ENCODE measurements around the gene ARHGAP25.

DNA sequence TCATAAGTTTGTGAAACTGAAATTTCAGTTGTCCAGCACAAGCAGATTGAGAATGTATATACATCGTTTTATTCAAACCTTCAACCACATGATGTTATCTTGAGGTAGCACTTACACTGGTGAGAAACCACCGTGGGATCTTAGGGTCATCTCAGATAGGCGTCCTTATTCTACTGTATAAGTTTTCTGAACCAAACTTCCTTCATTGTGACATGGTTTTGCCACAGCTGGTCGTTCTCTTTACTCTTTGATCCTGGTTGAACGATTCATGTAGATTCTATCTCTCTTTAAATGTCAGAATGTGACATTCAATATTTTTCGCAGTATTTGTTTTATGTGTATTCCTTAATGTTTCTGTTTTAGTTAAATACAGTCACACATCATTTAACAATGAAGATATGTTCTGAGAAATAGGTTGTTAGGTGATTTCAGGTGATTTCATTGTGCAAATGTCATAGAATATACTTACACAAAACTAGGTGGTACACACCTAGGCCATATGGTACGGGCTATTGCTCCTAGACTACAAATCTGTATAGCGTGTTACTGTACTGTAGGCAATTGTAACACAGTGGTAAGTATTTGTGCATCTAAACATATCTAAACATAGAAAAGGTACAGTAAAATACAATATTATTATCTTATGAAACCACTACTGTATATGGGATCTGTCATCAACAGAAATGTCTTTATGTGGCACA, 17.9 kb upstream of the ARHGAP25 start:
- TF ChIP-seq CTCF (conservative IDR thresholded peaks at IDR 0.05) (no peak), EZH2 (IDR thresholded peaks at IDR 0.05; ENCODE audit: low read depth) (no peak)

Measured in PC-9 (cell line).